ENCODE data around the gene NUDT8. TPM values are rescaled to one million over a fixed set of nuclear protein-coding genes. Genes with fewer than 3 reads are reported as not detected.

Gene NUDT8
- total RNA-seq, 1 experiment from 2014 or later = 8.1 TPM

GRCh38 chr11:67649634-67650510 is 20.1 kb upstream of the NUDT8 start:
- Histone ChIP-seq H3K27me3 (ENCODE audit: control insufficient read depth, insufficient read depth, low read length) (no peaks in the 10 kb centered on the region), H3K4me3 (ENCODE audit: insufficient read depth, low read depth, low read length) (no peak overlapping the region), H3K36me3 (replicated peaks; ENCODE audit: control insufficient read depth, insufficient read depth, low read length) (no peaks in the 10 kb centered on the region)
- no peak for DNase-seq

- Histone ChIP-seq H3K4me3 (ENCODE audit: insufficient read depth, low read depth, low read length) (no peak overlapping the region), H3K36me3 (replicated peaks; ENCODE audit: control insufficient read depth, insufficient read depth, low read length) (no peaks in the 10 kb centered on the region), H3K27me3 (ENCODE audit: control insufficient read depth, insufficient read depth, low read length) (no peaks in the 10 kb centered on the region)
- peak; percentile 43 for DNase-seq
Observed at GRCh38 chr11:67648796-67649613, 19.3 kb upstream of the NUDT8 start.

- peak; percentile 93 for DNase-seq
- Histone ChIP-seq H3K4me3 (ENCODE audit: insufficient read depth, low read depth, low read length) (no peak overlapping the region), H3K27me3 (ENCODE audit: control insufficient read depth, insufficient read depth, low read length) (no peaks in the 10 kb centered on the region), H3K36me3 (replicated peaks; ENCODE audit: control insufficient read depth, insufficient read depth, low read length) (no peaks in the 10 kb centered on the region)
Observed at GRCh38 chr11:67648140-67648795, 18.5 kb upstream of the NUDT8 start.

- peak; percentile 33 for DNase-seq
- H3K27me3 ChIP-seq (ENCODE audit: control insufficient read depth, insufficient read depth, low read length) = no peaks in the 10 kb centered on the region
- H3K36me3 ChIP-seq (replicated peaks; ENCODE audit: control insufficient read depth, insufficient read depth, low read length) = no peaks in the 10 kb centered on the region
- H3K4me3 ChIP-seq (ENCODE audit: insufficient read depth, low read depth, low read length) = no peak overlapping the region
Observed at GRCh38 chr11:67647471-67647870, 17.7 kb upstream of the NUDT8 start.

GRCh38 chr11:67646535-67647336 is 17.0 kb upstream of the NUDT8 start:
- Histone ChIP-seq H3K36me3 (replicated peaks; ENCODE audit: control insufficient read depth, insufficient read depth, low read length) (no peaks in the 10 kb centered on the region), H3K27me3 (ENCODE audit: control insufficient read depth, insufficient read depth, low read length) (no peaks in the 10 kb centered on the region; the same call in 1 of the 2 replicates)
- peak; percentile 43 for DNase-seq

GRCh38 chr11:67645521-67646461 is 16.1 kb upstream of the NUDT8 start:
- peak; percentile 83 for DNase-seq
- Histone ChIP-seq H3K27me3 (ENCODE audit: control insufficient read depth, insufficient read depth, low read length) (no peaks in the 10 kb centered on the region; the same call in 1 of the 2 replicates), H3K36me3 (replicated peaks; ENCODE audit: control insufficient read depth, insufficient read depth, low read length) (no peaks in the 10 kb centered on the region), H3K4me3 (ENCODE audit: insufficient read depth, low read depth, low read length) (no peak overlapping the region)

More at GRCh38 chr11:67646535-67647336, 17.0 kb upstream of the NUDT8 start:
- no peak overlapping the region for H3K4me3 ChIP-seq (ENCODE audit: insufficient read depth, low read depth, low read length)

GRCh38 chr11:67644472-67645418 is 15.0 kb upstream of the NUDT8 start:
- DNase-seq = peak; percentile 84
- no peaks in the 10 kb centered on the region for H3K36me3 ChIP-seq (replicated peaks; ENCODE audit: control insufficient read depth, insufficient read depth, low read length)
- peaks cover 6% of the 10 kb centered on the region for H3K27me3 ChIP-seq (ENCODE audit: control insufficient read depth, insufficient read depth, low read length)
- no peak overlapping the region for H3K4me3 ChIP-seq (ENCODE audit: insufficient read depth, low read depth, low read length)

GRCh38 chr11:67644042-67644441 is 14.3 kb upstream of the NUDT8 start:
- no peak overlapping the region for H3K4me3 ChIP-seq (ENCODE audit: insufficient read depth, low read depth, low read length)
- peak; percentile 84 for DNase-seq
- no peaks in the 10 kb centered on the region for H3K36me3 ChIP-seq (replicated peaks; ENCODE audit: control insufficient read depth, insufficient read depth, low read length)
- H3K27me3 ChIP-seq (ENCODE audit: control insufficient read depth, insufficient read depth, low read length) = peaks cover 9% of the 10 kb centered on the region

GRCh38 chr11:67642173-67643120 is 12.7 kb upstream of the NUDT8 start:
- no peak for DNase-seq
- Histone ChIP-seq H3K36me3 (replicated peaks; ENCODE audit: control insufficient read depth, insufficient read depth, low read length) (no peaks in the 10 kb centered on the region), H3K27me3 (ENCODE audit: control insufficient read depth, insufficient read depth, low read length) (peaks cover 9% of the 10 kb centered on the region), H3K4me3 (ENCODE audit: insufficient read depth, low read depth, low read length) (no peak overlapping the region)

- H3K4me3 ChIP-seq (ENCODE audit: insufficient read depth, low read depth, low read length) = no peak overlapping the region
- no peaks in the 10 kb centered on the region for H3K36me3 ChIP-seq (replicated peaks; ENCODE audit: control insufficient read depth, insufficient read depth, low read length)
- peak; percentile 60 for DNase-seq
- peaks cover 9% of the 10 kb centered on the region for H3K27me3 ChIP-seq (ENCODE audit: control insufficient read depth, insufficient read depth, low read length)
Observed at GRCh38 chr11:67641338-67642172, 11.8 kb upstream of the NUDT8 start.
